CD14-positive monocyte (primary cell): ENCODE data around the gene TMEM232. TPM values are rescaled to one million over a fixed set of nuclear protein-coding genes. Genes with fewer than 3 reads are reported as not detected.

ENCODE experiments used
- DNase-seq, 3 donors: peaks; one replicate each; pipeline ENCODE4 v3.0.0-alpha.2; 2011 to 2022
- H2AFZ ChIP-seq: 2 replicates; pipeline ENCODE4 v1.6.0; 2012; ENCODE audit warnings: mild to moderate bottlenecking, low read depth, low read length, inconsistent platforms; ENCODE audit not compliant: insufficient read depth, poor library complexity, severe bottlenecking
- H3K27ac ChIP-seq, 2 donors: 1 replicate in 1 of 2; 2 replicates in 1 of 2; pipeline ENCODE4 v1.5.1; 2012 to 2013; ENCODE audit warnings: low read length in 2 of 2, control low read depth in 1 of 2, inconsistent platforms in 1 of 2, low read depth in 1 of 2, mild to moderate bottlenecking in 1 of 2
- H3K27me3 ChIP-seq, 2 donors: one replicate each; pipeline versions ENCODE4 v1.6.0 to v1.6.1; 2011 to 2013; ENCODE audit warnings: low read length in 2 of 2; ENCODE audit not compliant: control insufficient read depth in 2 of 2, insufficient read depth in 2 of 2
- H3K36me3 ChIP-seq, 2 donors: replicated peaks in 1 of 2; 1 replicate in 1 of 2; 2 replicates in 1 of 2; pipeline versions ENCODE4 v1.5.1 to v1.6.1; 2012 to 2013; ENCODE audit warnings: low read length in 2 of 2, control low read depth in 1 of 2, inconsistent platforms in 1 of 2, mild to moderate bottlenecking in 1 of 2; ENCODE audit not compliant: insufficient read depth in 2 of 2, control insufficient read depth in 1 of 2
- H3K4me1 ChIP-seq, 2 donors: 1 replicate in 1 of 2; 2 replicates in 1 of 2; pipeline versions ENCODE4 v1.5.1 to v1.6.1; 2012 to 2013; ENCODE audit warnings: low read length in 2 of 2, control low read depth in 1 of 2, inconsistent platforms in 1 of 2, mild to moderate bottlenecking in 1 of 2, moderate library complexity in 1 of 2; ENCODE audit not compliant: insufficient read depth in 2 of 2, control insufficient read depth in 1 of 2
- H3K4me2 ChIP-seq: replicated peaks from 2 replicates; pipeline ENCODE3; 2012; ENCODE audit warnings: low read length, moderate library complexity, mild to moderate bottlenecking; ENCODE audit not compliant: poor library complexity, severe bottlenecking; ENCODE audit errors: extremely low read depth
- H3K4me3 ChIP-seq, 3 experiments: fragments of 200-600 bp in 1 of 3; sonication (generic) in 1 of 3; replicated peaks in 1 of 3; 1 replicate in 2 of 3; 2 replicates in 1 of 3; pipeline ENCODE4 v1.5.1; 2011 to 2013; ENCODE audit warnings: low read length in 3 of 3, mild to moderate bottlenecking in 3 of 3, control low read depth in 2 of 3, low read depth in 2 of 3, inconsistent platforms in 1 of 3, moderate library complexity in 1 of 3
- H3K79me2 ChIP-seq: 2 replicates; pipeline ENCODE4 v1.6.0; 2012; ENCODE audit warnings: mild to moderate bottlenecking, control low read depth, inconsistent platforms, low read length, moderate library complexity; ENCODE audit not compliant: insufficient read depth
- H3K9ac ChIP-seq: 2 replicates; pipeline ENCODE4 v1.6.0; 2017; ENCODE audit warnings: low read length, mild to moderate bottlenecking; ENCODE audit not compliant: insufficient read depth, poor library complexity, severe bottlenecking
- H3K9me3 ChIP-seq, 2 donors: replicated peaks in 1 of 2; 1 replicate in 1 of 2; 2 replicates in 1 of 2; pipeline versions ENCODE4 v1.5.1 to v1.6.1; 2012 to 2013; ENCODE audit warnings: low read length in 2 of 2, control low read depth in 1 of 2; ENCODE audit not compliant: control insufficient read depth in 1 of 2, insufficient read depth in 1 of 2
- H4K20me1 ChIP-seq: 2 replicates; pipeline ENCODE4 v1.6.0; 2012; ENCODE audit warnings: mild to moderate bottlenecking, low read length, control low read depth, moderate library complexity; ENCODE audit not compliant: insufficient read depth
- H3K27ac Mint-ChIP-seq, 7 donors: one replicate each; pipeline ENCODE4 v1.8.0; 2020; ENCODE audit warnings: mild to moderate bottlenecking in 7 of 7, mixed read lengths in 7 of 7, moderate library complexity in 6 of 7, inconsistent platforms in 2 of 7
- H3K27me3 Mint-ChIP-seq, 3 donors: one replicate each; pipeline ENCODE4 v1.8.0; 2021 to 2022; ENCODE audit warnings: low read depth in 3 of 3, mild to moderate bottlenecking in 3 of 3, mixed read lengths in 3 of 3, moderate library complexity in 3 of 3, inconsistent platforms in 1 of 3
- H3K36me3 Mint-ChIP-seq, 2 donors: one replicate each; pipeline ENCODE4 v1.8.0; 2020; ENCODE audit warnings: mixed read lengths in 2 of 2, inconsistent platforms in 1 of 2, mild to moderate bottlenecking in 1 of 2
- H3K4me1 Mint-ChIP-seq: one replicate; pipeline ENCODE4 v1.8.0; 2020; ENCODE audit warnings: mild to moderate bottlenecking, mixed read lengths
- H3K4me3 Mint-ChIP-seq, 2 donors: one replicate each; pipeline ENCODE4 v1.8.0; 2020; ENCODE audit warnings: mild to moderate bottlenecking in 2 of 2, mixed read lengths in 2 of 2, moderate library complexity in 1 of 2
- H3K9me3 Mint-ChIP-seq, 7 donors: one replicate each; pipeline ENCODE4 v1.8.0; 2020 to 2022; ENCODE audit warnings: mixed read lengths in 7 of 7, mild to moderate bottlenecking in 6 of 7, moderate library complexity in 6 of 7, inconsistent platforms in 2 of 7
- WGBS: methylation state at CpG from one replicate; pipeline ENCODE4 v1.1.5; 2013; ENCODE audit warnings: missing lambda C conversion rate; ENCODE audit not compliant: insufficient coverage; 5-methylcytosine and 5-hydroxymethylcytosine counted together
- intact Hi-C, 2 donors: fragments of 100-400 bp; cut with micrococcal nuclease; formaldehyde crosslinking; loops; one replicate each; pipeline versions ENCODE4 v1.15.0 to v1.15.1; 2023
- polyA plus RNA-seq, 3 donors: library from polyadenylated mRNA; depleted of rRNA in 1 of 3; unstranded in 2 of 3; stranded (reverse) in 1 of 3; fragments of 300-500 nt in 2 of 3; fragments of >200 nt in 1 of 3; fragmentation: Illumina TruSeq in 2 of 3; gene quantifications; 1 replicate in 2 of 3; 2 replicates in 1 of 3; pipeline ENCODE4 v1.2.3, GENCODE V29; 2012 to 2021
- TF ChIP-seq, protein P1 (sequence below): fragments of 200-600 bp; IDR thresholded peaks from one replicate; pipeline ENCODE4 v1.8.0; 2022; ENCODE audit warnings: antibody characterized with exemption, mild to moderate bottlenecking

TMEM232 gene
- polyA plus RNA-seq, 3 donors = 0.04 to 1.4 (median 0.59) TPM

DNA sequence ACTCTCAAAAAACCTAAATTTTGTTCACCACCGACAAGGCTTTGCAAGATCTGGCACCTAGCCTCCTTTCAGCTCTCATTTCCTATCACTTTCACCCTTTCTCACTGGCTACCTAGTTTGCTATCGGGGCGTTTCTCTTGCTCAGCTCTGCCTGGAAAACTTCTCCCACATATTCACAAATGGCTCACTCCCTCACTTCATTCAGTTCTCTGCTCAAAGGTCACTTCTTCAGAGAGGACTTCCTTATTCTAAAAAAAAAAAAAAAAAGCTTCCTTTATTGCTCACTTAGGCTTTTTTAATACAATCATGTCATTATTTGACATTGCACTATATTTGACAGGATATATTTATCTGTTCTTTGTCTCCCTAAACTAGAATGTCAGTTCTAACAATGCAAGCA, 10.3 kb upstream of the TMEM232 start:
- Histone ChIP-seq H3K27ac (no peak overlapping the region), H3K9me3 (no peaks in the 10 kb centered on the region), H3K4me1 (peaks cover 14 to 17% of the 10 kb centered on the region in 2 donors), H2AFZ (no peak overlapping the region), H3K27me3 (peaks cover 0 to 2% of the 10 kb centered on the region in 2 donors), H3K36me3 (no peaks in the 10 kb centered on the region), H3K4me3 (no peak overlapping the region), H3K4me2 (no peak overlapping the region), H4K20me1 (no peaks in the 10 kb centered on the region), H3K79me2 (peaks cover 26% of the 10 kb centered on the region), H3K9ac (no peak overlapping the region)
- TF ChIP-seq, protein P1, sequence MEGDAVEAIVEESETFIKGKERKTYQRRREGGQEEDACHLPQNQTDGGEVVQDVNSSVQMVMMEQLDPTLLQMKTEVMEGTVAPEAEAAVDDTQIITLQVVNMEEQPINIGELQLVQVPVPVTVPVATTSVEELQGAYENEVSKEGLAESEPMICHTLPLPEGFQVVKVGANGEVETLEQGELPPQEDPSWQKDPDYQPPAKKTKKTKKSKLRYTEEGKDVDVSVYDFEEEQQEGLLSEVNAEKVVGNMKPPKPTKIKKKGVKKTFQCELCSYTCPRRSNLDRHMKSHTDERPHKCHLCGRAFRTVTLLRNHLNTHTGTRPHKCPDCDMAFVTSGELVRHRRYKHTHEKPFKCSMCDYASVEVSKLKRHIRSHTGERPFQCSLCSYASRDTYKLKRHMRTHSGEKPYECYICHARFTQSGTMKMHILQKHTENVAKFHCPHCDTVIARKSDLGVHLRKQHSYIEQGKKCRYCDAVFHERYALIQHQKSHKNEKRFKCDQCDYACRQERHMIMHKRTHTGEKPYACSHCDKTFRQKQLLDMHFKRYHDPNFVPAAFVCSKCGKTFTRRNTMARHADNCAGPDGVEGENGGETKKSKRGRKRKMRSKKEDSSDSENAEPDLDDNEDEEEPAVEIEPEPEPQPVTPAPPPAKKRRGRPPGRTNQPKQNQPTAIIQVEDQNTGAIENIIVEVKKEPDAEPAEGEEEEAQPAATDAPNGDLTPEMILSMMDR = no peak
- peak in 2 of 3 donors; percentile 1 to 5 for DNase-seq
- Mint-ChIP-seq H3K36me3 (peaks cover 0 to 3% of the 10 kb centered on the region in 2 donors), H3K4me1 (peaks cover 28% of the 10 kb centered on the region), H3K9me3 (peaks cover 0 to 4% (median 0%) of the 10 kb centered on the region in 7 donors), H3K27me3 (peaks cover 4 to 10% (median 8%) of the 10 kb centered on the region in 3 donors), H3K4me3 (peak overlapping the region in 1 of 2 donors; percentile 51), H3K27ac (peak overlapping the region in 2 of 7 donors; percentile 4 to 31)
- WGBS = 93% methylated on average over 2 of the region's 3 CpGs
- intact Hi-C loops = loop anchor here in 1 of 2 donors (10.0 kb wide), 1 partner anchor 358 kb away; the partner anchor contains the start of gene WDR36

DNA sequence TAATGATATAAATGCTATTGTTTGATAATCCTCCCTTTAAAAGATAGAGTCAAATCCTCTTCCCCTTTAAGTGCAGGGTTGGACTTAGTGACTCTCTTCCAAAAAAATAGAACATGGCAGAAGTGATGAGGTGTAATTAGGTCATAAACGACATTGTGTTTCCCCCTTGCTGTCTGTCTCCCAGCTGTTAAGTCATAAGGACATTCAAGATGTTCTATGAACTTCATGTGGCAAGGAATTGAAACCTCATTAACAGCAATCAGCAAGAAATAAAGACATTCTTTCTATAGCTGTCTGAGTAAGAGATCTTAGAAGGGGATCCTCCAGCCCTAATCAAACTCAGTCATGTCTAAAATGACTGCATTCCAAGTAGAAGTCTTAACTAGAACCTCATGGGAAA, 9.1 kb upstream of the TMEM232 start:
- peaks cover 18% of the 10 kb centered on the region for H3K79me2 ChIP-seq
- DNase-seq = no peak
- WGBS = no CpG with 5 or more reads among the region's 1 CpG

More for the DNA sequence above, 9.1 kb upstream of the TMEM232 start:
- Histone ChIP-seq H3K4me1 (peaks cover 14 to 17% of the 10 kb centered on the region in 2 donors), H3K9me3 (no peaks in the 10 kb centered on the region), H3K4me3 (no peak overlapping the region), H4K20me1 (no peaks in the 10 kb centered on the region), H3K9ac (no peak overlapping the region), H3K4me2 (no peak overlapping the region), H3K36me3 (no peaks in the 10 kb centered on the region), H2AFZ (no peak overlapping the region), H3K27me3 (peaks cover 0 to 2% of the 10 kb centered on the region in 2 donors), H3K27ac (no peak overlapping the region)
- Mint-ChIP-seq H3K27me3 (peaks cover 5 to 12% (median 5%) of the 10 kb centered on the region in 3 donors), H3K36me3 (no peaks in the 10 kb centered on the region), H3K4me3 (no peak overlapping the region), H3K4me1 (peaks cover 25% of the 10 kb centered on the region), H3K27ac (no peak overlapping the region), H3K9me3 (peaks cover 0 to 5% (median 0%) of the 10 kb centered on the region in 7 donors)
- intact Hi-C loops = loop anchor here in 1 of 2 donors (10.0 kb wide), 1 partner anchor 359 kb away; the partner anchor contains the start of gene WDR36
- TF ChIP-seq, protein P1 = no peak
